HG03520 (cell line): ENCODE measurements around the gene OPN5.

Experiments
- ATAC-seq: cut with Tn5 transposase; IDR thresholded peaks from one replicate; pipeline ENCODE4 v1.9.1; 2021; ENCODE audit warnings: mild to moderate bottlenecking, moderate library complexity; ENCODE audit not compliant: unreplicated experiment

Gene OPN5

GRCh38 chr6:47852727-47853126 is 70.9 kb downstream of the OPN5 start:
- no peak for ATAC-seq

DNA sequence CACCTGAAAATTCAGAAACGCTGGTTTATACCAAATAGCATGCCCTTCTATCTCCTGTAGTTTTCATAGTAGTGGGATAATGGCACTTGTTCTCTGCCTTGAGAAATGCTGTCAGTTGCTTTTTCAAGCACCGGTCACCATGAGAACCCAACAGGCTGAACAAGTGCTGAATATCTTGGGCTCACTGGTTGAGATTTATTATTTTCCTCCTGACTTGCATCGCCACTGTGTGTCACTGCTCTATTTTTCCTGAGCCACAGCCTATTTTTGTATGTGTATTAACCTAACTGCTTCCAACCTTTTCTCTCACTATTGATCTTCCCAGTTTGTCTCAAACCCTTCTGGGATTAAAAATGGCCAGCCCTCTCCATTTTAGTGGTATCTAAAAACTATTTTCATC is 71.9 kb downstream of the OPN5 start:
- ATAC-seq, result no peak

DNA sequence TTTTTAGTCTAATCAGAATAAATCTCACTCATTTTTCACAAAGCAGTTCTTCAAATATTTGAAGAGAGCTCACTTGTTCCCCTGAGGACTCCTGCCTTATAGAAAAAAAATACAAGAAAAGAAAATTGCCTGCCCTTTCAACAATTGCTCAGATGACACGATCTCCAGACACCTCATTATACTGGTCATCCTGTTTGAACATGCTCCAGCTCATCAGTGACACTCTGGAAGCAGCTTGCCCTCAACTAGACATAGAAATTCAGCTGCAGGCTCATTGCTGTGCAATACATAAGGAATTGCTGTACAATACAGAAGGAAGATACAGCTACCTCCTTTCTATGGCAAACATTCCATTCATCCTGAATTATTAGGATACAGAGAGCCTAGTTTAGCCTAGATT is 73.1 kb downstream of the OPN5 start:
- ATAC-seq, result no peak

DNA sequence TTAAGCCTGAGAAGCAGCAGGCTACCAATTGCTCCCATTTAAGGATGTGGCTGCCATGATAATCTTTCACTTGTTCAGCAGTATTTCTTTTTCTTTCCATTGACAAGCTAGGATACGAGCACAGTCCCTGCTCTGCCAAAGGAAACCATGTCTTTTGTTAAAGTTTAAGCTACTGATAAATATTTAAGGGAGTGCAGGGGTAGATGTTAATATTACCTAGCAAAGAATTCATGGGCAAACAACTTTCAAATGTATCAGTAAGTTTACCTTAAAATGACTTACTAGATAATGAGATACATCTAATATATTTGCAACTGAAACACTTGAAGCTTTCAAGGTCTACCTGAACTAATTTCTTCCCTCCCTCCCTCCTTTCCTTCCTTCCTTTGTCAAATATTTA is 77.3 kb downstream of the OPN5 start:
- ATAC-seq, result no peak

GRCh38 chr6:47862731-47863130 is 80.9 kb downstream of the OPN5 start:
- no peak for ATAC-seq

DNA sequence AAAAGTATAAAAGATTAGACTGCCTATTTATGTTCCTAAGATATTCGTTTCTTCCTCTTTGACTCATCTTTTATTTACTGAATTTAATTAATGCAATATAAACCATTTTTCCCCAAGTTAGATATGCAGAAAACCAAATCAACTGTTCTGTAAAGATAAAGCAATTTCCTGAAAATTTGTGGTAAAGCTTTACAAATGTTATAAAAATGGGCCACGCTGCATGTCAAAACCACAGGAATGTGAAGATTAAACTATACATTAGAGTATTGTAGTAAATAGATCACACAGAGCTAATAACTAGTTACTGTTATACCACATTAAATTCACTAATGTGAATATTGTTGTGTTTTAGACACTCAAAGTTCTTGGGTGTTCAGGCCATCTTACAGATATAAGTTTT is 83.4 kb downstream of the OPN5 start:
- no peak for ATAC-seq

- ATAC-seq, result no peak
These were observed 93.8 kb downstream of the OPN5 start for GRCh38 chr6:47875593-47875992.
